ENCODE results near the gene ELF5. TPM values are rescaled to one million over a fixed set of nuclear protein-coding genes. Genes with fewer than 3 reads are reported as not detected.

Gene ELF5
- total RNA-seq, 4 donors from 2014 or later: 1.1 TPM; not detected in 3

GRCh38 chr11:34488855-34489557, 24.6 kb downstream of the ELF5 start:
- Histone ChIP-seq H3K27ac (no peak overlapping the region), H3K27me3 (no peaks in the 10 kb centered on the region), H3K36me3 (no peaks in the 10 kb centered on the region), H3K4me3 (no peak overlapping the region), H3K4me1 (no peaks in the 10 kb centered on the region), H3K9me3 (no peaks in the 10 kb centered on the region)
- no peak for TF ChIP-seq POLR2A (IDR thresholded peaks at IDR 0.05)
- no peak for TF ChIP-seq POLR2AphosphoS5 (IDR thresholded peaks at IDR 0.05)
- TF ChIP-seq CTCF (IDR thresholded peaks at IDR 0.05): no peak
- TF ChIP-seq EP300 (IDR thresholded peaks at IDR 0.05): no peak
- no peak for ATAC-seq
- WGBS, 2 donors (ENCODE audit: low coverage in 1 of 2): 83 to 100% methylated on average over 1 to 7 of the region's 12 CpGs

GRCh38 chr11:34487430-34487829, 26.2 kb downstream of the ELF5 start:
- ATAC-seq: no peak
- H3K27ac ChIP-seq: no peak overlapping the region
- 70 to 73% methylated on average over 3 to 7 of the region's 7 CpGs for WGBS, 2 donors (ENCODE audit: low coverage in 1 of 2)
- no peaks in the 10 kb centered on the region for H3K9me3 ChIP-seq
- no peaks in the 10 kb centered on the region for H3K36me3 ChIP-seq
- no peaks in the 10 kb centered on the region for H3K27me3 ChIP-seq
- H3K4me3 ChIP-seq: no peak overlapping the region
- no peaks in the 10 kb centered on the region for H3K4me1 ChIP-seq
- no peak for TF ChIP-seq POLR2AphosphoS5 (IDR thresholded peaks at IDR 0.05)
- TF ChIP-seq POLR2A (IDR thresholded peaks at IDR 0.05): no peak
- TF ChIP-seq EP300 (IDR thresholded peaks at IDR 0.05): no peak
- no peak for TF ChIP-seq CTCF (IDR thresholded peaks at IDR 0.05)

GRCh38 chr11:34483106-34483874, 30.3 kb downstream of the ELF5 start:
- TF ChIP-seq CTCF (IDR thresholded peaks at IDR 0.05): no peak
- no peak for TF ChIP-seq POLR2AphosphoS5 (IDR thresholded peaks at IDR 0.05)
- TF ChIP-seq EP300 (IDR thresholded peaks at IDR 0.05): no peak
- no peak for TF ChIP-seq POLR2A (IDR thresholded peaks at IDR 0.05)
- WGBS, 2 donors (ENCODE audit: low coverage in 1 of 2): 82 to 88% methylated on average over 9 of the region's 9 CpGs
- H3K27me3 ChIP-seq: no peaks in the 10 kb centered on the region
- no peak for ATAC-seq
- H3K4me3 ChIP-seq: no peak overlapping the region
- no peaks in the 10 kb centered on the region for H3K4me1 ChIP-seq
- H3K36me3 ChIP-seq: no peaks in the 10 kb centered on the region
- no peaks in the 10 kb centered on the region for H3K9me3 ChIP-seq
- no peak overlapping the region for H3K27ac ChIP-seq

GRCh38 chr11:34481307-34481706, 32.3 kb downstream of the ELF5 start:
- Histone ChIP-seq H3K27me3 (no peaks in the 10 kb centered on the region), H3K27ac (no peak overlapping the region), H3K4me1 (no peaks in the 10 kb centered on the region), H3K4me3 (no peak overlapping the region), H3K36me3 (no peaks in the 10 kb centered on the region), H3K9me3 (no peaks in the 10 kb centered on the region)
- WGBS, 2 donors (ENCODE audit: low coverage in 1 of 2): 65 to 68% methylated on average over 2 to 3 of the region's 3 CpGs
- TF ChIP-seq POLR2AphosphoS5 (IDR thresholded peaks at IDR 0.05) (no peak), CTCF (IDR thresholded peaks at IDR 0.05) (no peak), EP300 (IDR thresholded peaks at IDR 0.05) (no peak), POLR2A (IDR thresholded peaks at IDR 0.05) (no peak)
- no peak for ATAC-seq

- Histone ChIP-seq H3K27me3 (no peaks in the 10 kb centered on the region), H3K4me1 (no peaks in the 10 kb centered on the region), H3K27ac (no peak overlapping the region), H3K9me3 (no peaks in the 10 kb centered on the region), H3K4me3 (no peak overlapping the region), H3K36me3 (no peaks in the 10 kb centered on the region)
- no peak for ATAC-seq
- TF ChIP-seq POLR2A (IDR thresholded peaks at IDR 0.05) (no peak), POLR2AphosphoS5 (IDR thresholded peaks at IDR 0.05) (no peak), EP300 (IDR thresholded peaks at IDR 0.05) (no peak), CTCF (IDR thresholded peaks at IDR 0.05) (no peak)
- WGBS, 2 donors (ENCODE audit: low coverage in 1 of 2): 3 to 50% methylated on average over 1 to 3 of the region's 3 CpGs
Measured at GRCh38 chr11:34480314-34480713, 33.3 kb downstream of the ELF5 start.
